Thyroid gland (tissue), 4 donors: ENCODE data around the gene SLC25A33. TPM values are rescaled to one million over a fixed set of nuclear protein-coding genes. Genes with fewer than 3 reads are reported as not detected.

ENCODE experiments used
- DNase-seq, 2 donors: peaks; one replicate each; pipeline ENCODE4 v3.0.0-alpha.2; 2019
- H3K27ac ChIP-seq, 3 donors: fragments of 200-600 bp; sonication (generic); 1 replicate in 2 of 3; 2 replicates in 1 of 3; pipeline ENCODE4 v1.5.1; 2016 to 2019; ENCODE audit warnings: mild to moderate bottlenecking in 1 of 3, moderate library complexity in 1 of 3
- H3K27me3 ChIP-seq: fragments of 200-600 bp; sonication (generic); one replicate; pipeline ENCODE4 v1.5.1; 2019
- H3K36me3 ChIP-seq, 2 donors: fragments of 200-600 bp; sonication (generic); one replicate each; pipeline ENCODE4 v1.5.1; 2016 to 2019
- H3K4me1 ChIP-seq, 2 donors: fragments of 200-600 bp; sonication (generic); one replicate each; pipeline ENCODE4 v1.5.1; 2017 to 2019
- H3K4me3 ChIP-seq, 3 donors: fragments of 200-600 bp; sonication (generic); replicated peaks in 1 of 3; 1 replicate in 2 of 3; 2 replicates in 1 of 3; pipeline ENCODE4 v1.5.1; 2016; ENCODE audit warnings: mild to moderate bottlenecking in 1 of 3
- H3K9me3 ChIP-seq: fragments of 200-600 bp; sonication (generic); one replicate; pipeline ENCODE4 v1.5.1; 2017
- POLR2A ChIP-seq, 2 donors: fragments of 450-650 bp; IDR thresholded peaks; one replicate each; pipeline ENCODE4 v1.6.1; 2017; ENCODE audit warnings: antibody characterized with exemption in 2 of 2, mild to moderate bottlenecking in 2 of 2, moderate library complexity in 1 of 2
- WGBS, 2 donors: methylation state at CpG; one replicate each; pipeline ENCODE4 v1.1.5; 2017; 5-methylcytosine and 5-hydroxymethylcytosine counted together
- intact Hi-C: fragments of 100-400 bp; cut with DNase I; formaldehyde crosslinking; loops from one replicate; pipeline ENCODE4 v1.15.1; 2023
- total RNA-seq, 4 donors: library from RNA; depleted of rRNA; stranded (reverse); fragments of >200 nt; gene quantifications; one replicate each; pipeline ENCODE4 v1.2.3, GENCODE V29; 2016
- TF ChIP-seq, protein P1 (sequence below), 6 experiments: fragments of 200-600 bp in 3 of 6; fragments of 450-650 bp in 3 of 6; sonication (generic) in 3 of 6; IDR thresholded peaks; one replicate each; pipeline ENCODE4 v1.5.1; 2016 to 2019; ENCODE audit warnings: antibody characterized with exemption in 6 of 6, mild to moderate bottlenecking in 2 of 6, inconsistent platforms in 1 of 6, moderate library complexity in 1 of 6

SLC25A33 gene
- total RNA-seq, 4 donors from 2014 or later = 10.6 to 16.6 (median 14.7) TPM

- Histone ChIP-seq H3K27ac (no peak overlapping the region), H3K36me3 (no peaks in the 10 kb centered on the region), H3K4me3 (no peak overlapping the region), H3K9me3 (no peaks in the 10 kb centered on the region), H3K27me3 (no peaks in the 10 kb centered on the region), H3K4me1 (peaks cover 17 to 29% of the 10 kb centered on the region in 2 donors)
- WGBS, 2 donors = 83 to 93% methylated on average over 6 to 15 of the region's 19 CpGs
- TF ChIP-seq, protein P1, sequence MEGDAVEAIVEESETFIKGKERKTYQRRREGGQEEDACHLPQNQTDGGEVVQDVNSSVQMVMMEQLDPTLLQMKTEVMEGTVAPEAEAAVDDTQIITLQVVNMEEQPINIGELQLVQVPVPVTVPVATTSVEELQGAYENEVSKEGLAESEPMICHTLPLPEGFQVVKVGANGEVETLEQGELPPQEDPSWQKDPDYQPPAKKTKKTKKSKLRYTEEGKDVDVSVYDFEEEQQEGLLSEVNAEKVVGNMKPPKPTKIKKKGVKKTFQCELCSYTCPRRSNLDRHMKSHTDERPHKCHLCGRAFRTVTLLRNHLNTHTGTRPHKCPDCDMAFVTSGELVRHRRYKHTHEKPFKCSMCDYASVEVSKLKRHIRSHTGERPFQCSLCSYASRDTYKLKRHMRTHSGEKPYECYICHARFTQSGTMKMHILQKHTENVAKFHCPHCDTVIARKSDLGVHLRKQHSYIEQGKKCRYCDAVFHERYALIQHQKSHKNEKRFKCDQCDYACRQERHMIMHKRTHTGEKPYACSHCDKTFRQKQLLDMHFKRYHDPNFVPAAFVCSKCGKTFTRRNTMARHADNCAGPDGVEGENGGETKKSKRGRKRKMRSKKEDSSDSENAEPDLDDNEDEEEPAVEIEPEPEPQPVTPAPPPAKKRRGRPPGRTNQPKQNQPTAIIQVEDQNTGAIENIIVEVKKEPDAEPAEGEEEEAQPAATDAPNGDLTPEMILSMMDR (IDR thresholded peaks at IDR 0.05) = no peak
- no peak for TF ChIP-seq POLR2A (IDR thresholded peaks at IDR 0.05)
- intact Hi-C loops = no loop called here
- no peak for DNase-seq
Observed at GRCh38 chr1:9590945-9591668, 51.8 kb downstream of the SLC25A33 start.

- intact Hi-C loops = no loop called here
- DNase-seq = no peak
- Histone ChIP-seq H3K9me3 (no peaks in the 10 kb centered on the region), H3K27ac (no peak overlapping the region), H3K4me1 (peaks cover 17 to 33% of the 10 kb centered on the region in 2 donors), H3K36me3 (no peaks in the 10 kb centered on the region), H3K4me3 (no peak overlapping the region), H3K27me3 (no peaks in the 10 kb centered on the region)
- 78 to 83% methylated on average over 21 to 22 of the region's 22 CpGs for WGBS, 2 donors
- TF ChIP-seq, protein P1 (IDR thresholded peaks at IDR 0.05) = no peak
- no peak for TF ChIP-seq POLR2A (IDR thresholded peaks at IDR 0.05)
Observed at GRCh38 chr1:9591669-9592509, 52.6 kb downstream of the SLC25A33 start.

GRCh38 chr1:9592510-9593075, 53.3 kb downstream of the SLC25A33 start:
- Histone ChIP-seq H3K4me3 (no peak overlapping the region), H3K27ac (peak overlapping the region in 1 of 3 donors; percentile 24), H3K9me3 (no peaks in the 10 kb centered on the region), H3K27me3 (no peaks in the 10 kb centered on the region), H3K4me1 (peaks cover 17 to 33% of the 10 kb centered on the region in 2 donors), H3K36me3 (no peaks in the 10 kb centered on the region)
- WGBS, 2 donors = 82 to 87% methylated on average over 11 of the region's 16 CpGs
- intact Hi-C loops = no loop called here
- TF ChIP-seq, protein P1 (IDR thresholded peaks at IDR 0.05) = no peak
- no peak for TF ChIP-seq POLR2A (IDR thresholded peaks at IDR 0.05)
- no peak for DNase-seq

- Histone ChIP-seq H3K9me3 (no peaks in the 10 kb centered on the region), H3K27ac (peak overlapping the region in 1 of 3 donors; percentile 24), H3K27me3 (no peaks in the 10 kb centered on the region), H3K4me3 (no peak overlapping the region), H3K4me1 (peaks cover 17 to 33% of the 10 kb centered on the region in 2 donors), H3K36me3 (no peaks in the 10 kb centered on the region)
- WGBS, 2 donors = 68 to 70% methylated on average over 9 of the region's 9 CpGs
- no peak for DNase-seq
- TF ChIP-seq, protein P1 (IDR thresholded peaks at IDR 0.05) = no peak
- no peak for TF ChIP-seq POLR2A (IDR thresholded peaks at IDR 0.05)
- intact Hi-C loops = no loop called here
Observed at GRCh38 chr1:9593147-9593491, 53.9 kb downstream of the SLC25A33 start.
